HepG2 (cell line): ENCODE results near the gene PMM2. TPM values are rescaled to one million over a fixed set of nuclear protein-coding genes. Genes with fewer than 3 reads are reported as not detected.

Experiments used
- ARHGAP35 ChIP-seq: sonication (generic); formaldehyde crosslinking; IDR thresholded peaks from 2 replicates; pipeline ENCODE4 v1.9.0; 2022; ENCODE audit warnings: mild to moderate bottlenecking, inconsistent platforms, moderate library complexity, missing genetic modification reagents, borderline replicate concordance
- EEA1 ChIP-seq: sonication (generic); formaldehyde crosslinking; IDR thresholded peaks from 2 replicates; pipeline ENCODE4 v1.5.1; 2020; ENCODE audit warnings: mild to moderate bottlenecking, missing genetic modification reagents, borderline replicate concordance
- EED ChIP-seq: sonication (generic); formaldehyde crosslinking; IDR thresholded peaks from 2 replicates; pipeline ENCODE4 v1.5.0; 2020; ENCODE audit warnings: mild to moderate bottlenecking, missing genetic modification reagents
- FIP1L1 ChIP-seq: fragments of 200-400 bp; formaldehyde crosslinking; IDR thresholded peaks from 2 replicates; pipeline ENCODE4 v1.6.1; 2018; ENCODE audit warnings: low read depth, mild to moderate bottlenecking, low read length, moderate library complexity, borderline replicate concordance; ENCODE audit not compliant: insufficient read depth
- HIVEP1 ChIP-seq: sonication (generic); formaldehyde crosslinking; IDR thresholded peaks from 2 replicates; pipeline ENCODE4 v1.4.0; 2020; ENCODE audit warnings: mild to moderate bottlenecking, missing genetic modification reagents
- MIER3 ChIP-seq: IDR thresholded peaks from 2 replicates; pipeline ENCODE4 v1.6.1; 2016; ENCODE audit warnings: missing compliant biosample characterization, borderline replicate concordance
- NFATC3 ChIP-seq: sonication (generic); formaldehyde crosslinking; IDR thresholded peaks from 2 replicates; pipeline ENCODE4 v1.5.1; 2020; ENCODE audit warnings: mild to moderate bottlenecking, missing genetic modification reagents
- RFXAP ChIP-seq: sonication (generic); formaldehyde crosslinking; IDR thresholded peaks from 2 replicates; pipeline ENCODE4 v1.4.0; 2020; ENCODE audit warnings: missing genetic modification reagents, borderline replicate concordance
- SMAD3 ChIP-seq: sonication (generic); formaldehyde crosslinking; IDR thresholded peaks from 2 replicates; pipeline ENCODE4 v1.4.0; 2020; ENCODE audit warnings: missing genetic modification reagents
- SRSF1 ChIP-seq: fragments of 200-400 bp; formaldehyde crosslinking; optimal IDR thresholded peaks from 2 replicates; pipeline ENCODE3; 2017; ENCODE audit warnings: mild to moderate bottlenecking, low read depth, low read length, moderate library complexity
- ZBTB49 ChIP-seq: sonication (generic); formaldehyde crosslinking; IDR thresholded peaks from 2 replicates; pipeline ENCODE4 v1.4.0; 2020; ENCODE audit warnings: missing genetic modification reagents, borderline replicate concordance
- ZMYM3 ChIP-seq: sonication (generic); formaldehyde crosslinking; IDR thresholded peaks from 2 replicates; pipeline ENCODE4 v1.5.1; 2020; ENCODE audit warnings: mild to moderate bottlenecking, missing genetic modification reagents
- ZNF180 ChIP-seq: sonication (generic); formaldehyde crosslinking; IDR thresholded peaks from 2 replicates; pipeline ENCODE4 v1.4.0; 2020; ENCODE audit warnings: low read depth, missing genetic modification reagents, borderline replicate concordance
- ZNF431 ChIP-seq: sonication (generic); formaldehyde crosslinking; IDR thresholded peaks from 2 replicates; pipeline ENCODE4 v1.9.0; 2022; ENCODE audit warnings: missing genetic modification reagents, low read depth, mild to moderate bottlenecking, borderline replicate concordance
- ZNF564 ChIP-seq: sonication (generic); formaldehyde crosslinking; IDR thresholded peaks from 2 replicates; pipeline ENCODE4 v1.8.1; 2023; ENCODE audit warnings: mild to moderate bottlenecking, missing genetic modification reagents
- ZNF629 ChIP-seq: sonication (generic); formaldehyde crosslinking; conservative IDR thresholded peaks from 2 replicates; pipeline ENCODE4 v1.5.0; 2020; ENCODE audit warnings: missing genetic modification reagents
- ZNF713 ChIP-seq: sonication (generic); formaldehyde crosslinking; IDR thresholded peaks from 2 replicates; pipeline ENCODE4 v1.4.0; 2020; ENCODE audit warnings: mild to moderate bottlenecking, missing genetic modification reagents
- ZNF800 ChIP-seq: sonication (generic); formaldehyde crosslinking; IDR thresholded peaks from 2 replicates; pipeline ENCODE4 v1.4.0; 2020; ENCODE audit warnings: missing genetic modification reagents
- ZZZ3 ChIP-seq: sonication (generic); formaldehyde crosslinking; IDR thresholded peaks from 2 replicates; pipeline ENCODE4 v1.4.0; 2020; ENCODE audit warnings: missing genetic modification reagents, mild to moderate bottlenecking, borderline replicate concordance
- polyA plus RNA-seq, 8 experiments: library from polyadenylated mRNA; depleted of rRNA in 3 of 8; stranded (reverse) in 7 of 8; unstranded in 1 of 8; fragments of >200 nt; fragmentation: Illumina TruSeq in 4 of 8; extraction: Trizol in 4 of 8; gene quantifications; 2 replicates each; pipeline versions ENCODE4 v1.2.1 to v1.2.3, GENCODE V29; 2011 to 2016; ENCODE audit warnings: low read depth in 4 of 8, missing spikeins in 1 of 8, mixed read lengths in 1 of 8; ENCODE audit not compliant: insufficient read depth in 1 of 8
- total RNA-seq, 5 experiments: library from RNA; depleted of rRNA; stranded (reverse); fragments of >200 nt; fragmentation: Illumina TruSeq; extraction: Trizol; gene quantifications; 2 replicates each; pipeline ENCODE4 v1.2.3, GENCODE V29; 2016; ENCODE audit warnings: low read depth in 1 of 5
- TF ChIP-seq, protein P1 (sequence below): sonication (generic); formaldehyde crosslinking; IDR thresholded peaks from 2 replicates; pipeline ENCODE4 v1.4.0; 2020; ENCODE audit warnings: mild to moderate bottlenecking, missing genetic modification reagents, borderline replicate concordance
- TF ChIP-seq, protein P2 (sequence below): sonication (generic); formaldehyde crosslinking; conservative IDR thresholded peaks from 2 replicates; pipeline ENCODE4 v1.8.0; 2022; ENCODE audit warnings: low read depth, missing genetic modification reagents

PMM2 gene
- total and polyA plus RNA-seq, 2 of the 13 experiments (the other 11 are each of a cell fraction or from before 2014, with no cell fraction given) = 52.2 to 93.7 TPM

DNA sequence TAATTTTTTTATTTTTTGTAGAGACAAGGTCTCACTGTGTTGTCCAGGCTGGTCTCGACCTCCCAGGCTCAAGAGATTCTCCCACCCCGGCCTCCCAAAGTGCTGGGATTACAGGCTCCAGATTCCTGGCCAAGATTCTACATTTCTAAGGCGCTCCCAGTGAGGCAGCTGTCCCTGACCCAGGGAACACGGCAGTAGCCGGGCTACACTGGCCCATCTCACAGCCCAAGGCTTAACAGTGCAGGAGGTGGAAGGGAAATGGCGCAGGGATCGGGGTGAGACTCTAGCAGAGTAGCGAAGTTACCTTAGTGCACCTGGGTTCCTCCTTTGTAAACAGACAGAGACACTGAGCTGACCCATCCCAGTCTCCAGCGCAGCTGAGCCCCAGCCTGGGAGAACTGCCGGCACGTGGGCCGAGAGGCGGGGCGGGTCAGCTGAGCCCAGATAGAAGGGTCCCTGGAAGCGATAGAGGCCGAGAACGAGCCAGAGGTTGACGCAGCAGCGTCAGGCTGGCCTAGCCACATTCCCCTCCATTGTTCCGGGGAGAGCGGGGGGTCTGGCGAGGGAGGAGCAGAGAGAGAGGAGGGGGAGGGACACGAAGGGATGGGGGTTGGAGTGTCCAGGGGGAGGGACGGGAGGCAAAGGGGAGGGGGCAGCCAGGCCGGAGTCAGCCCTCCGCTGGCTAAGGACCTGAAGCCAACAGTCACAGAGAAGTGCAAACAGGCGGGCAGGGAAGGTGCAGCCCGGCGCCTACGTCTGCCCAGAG, 68.7 kb downstream of the PMM2 start (continued):
- TF ChIP-seq, protein P1, sequence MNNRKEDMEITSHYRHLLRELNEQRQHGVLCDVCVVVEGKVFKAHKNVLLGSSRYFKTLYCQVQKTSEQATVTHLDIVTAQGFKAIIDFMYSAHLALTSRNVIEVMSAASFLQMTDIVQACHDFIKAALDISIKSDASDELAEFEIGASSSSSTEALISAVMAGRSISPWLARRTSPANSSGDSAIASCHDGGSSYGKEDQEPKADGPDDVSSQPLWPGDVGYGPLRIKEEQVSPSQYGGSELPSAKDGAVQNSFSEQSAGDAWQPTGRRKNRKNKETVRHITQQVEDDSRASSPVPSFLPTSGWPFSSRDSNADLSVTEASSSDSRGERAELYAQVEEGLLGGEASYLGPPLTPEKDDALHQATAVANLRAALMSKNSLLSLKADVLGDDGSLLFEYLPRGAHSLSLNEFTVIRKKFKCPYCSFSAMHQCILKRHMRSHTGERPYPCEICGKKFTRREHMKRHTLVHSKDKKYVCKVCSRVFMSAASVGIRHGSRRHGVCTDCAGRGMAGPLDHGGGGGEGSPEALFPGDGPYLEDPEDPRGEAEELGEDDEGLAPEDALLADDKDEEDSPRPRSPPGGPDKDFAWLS (CRISPR knock-in tag) = no peak
- no peak; the same call in 1 of the 2 replicates for TF ChIP-seq SMAD3
- TF ChIP-seq EEA1 (CRISPR knock-in tag) = peak; percentile 42
- peak; percentile 88 for TF ChIP-seq ZNF564 (CRISPR knock-in tag)
- TF ChIP-seq ARHGAP35 (CRISPR knock-in tag) = peak; percentile 80; the same call in 1 of the 2 replicates
- peak; percentile 34; the same call in 1 of the 2 replicates for TF ChIP-seq HIVEP1
- TF ChIP-seq EED (CRISPR knock-in tag) = no peak
- no peak for TF ChIP-seq ZNF431
- TF ChIP-seq, protein P2, sequence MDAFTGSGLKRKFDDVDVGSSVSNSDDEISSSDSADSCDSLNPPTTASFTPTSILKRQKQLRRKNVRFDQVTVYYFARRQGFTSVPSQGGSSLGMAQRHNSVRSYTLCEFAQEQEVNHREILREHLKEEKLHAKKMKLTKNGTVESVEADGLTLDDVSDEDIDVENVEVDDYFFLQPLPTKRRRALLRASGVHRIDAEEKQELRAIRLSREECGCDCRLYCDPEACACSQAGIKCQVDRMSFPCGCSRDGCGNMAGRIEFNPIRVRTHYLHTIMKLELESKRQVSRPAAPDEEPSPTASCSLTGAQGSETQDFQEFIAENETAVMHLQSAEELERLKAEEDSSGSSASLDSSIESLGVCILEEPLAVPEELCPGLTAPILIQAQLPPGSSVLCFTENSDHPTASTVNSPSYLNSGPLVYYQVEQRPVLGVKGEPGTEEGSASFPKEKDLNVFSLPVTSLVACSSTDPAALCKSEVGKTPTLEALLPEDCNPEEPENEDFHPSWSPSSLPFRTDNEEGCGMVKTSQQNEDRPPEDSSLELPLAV = no peak
- peak; percentile 7; the same call in 1 of the 2 replicates for TF ChIP-seq RFXAP (CRISPR knock-in tag)
- TF ChIP-seq NFATC3 (CRISPR knock-in tag) = no peak
- TF ChIP-seq MIER3 (CRISPR knock-in tag) = peak; percentile 76
- TF ChIP-seq ZMYM3 = 0 out of 2 replicates have a peak, but pooled peaks have one; percentile 75
- no peak for TF ChIP-seq ZZZ3 (CRISPR knock-in tag)
- 0 out of 2 replicates have a peak, but pooled peaks have one; percentile 70 for TF ChIP-seq ZBTB49 (CRISPR knock-in tag)
- peak; percentile 55 for TF ChIP-seq SRSF1
- TF ChIP-seq ZNF713 (CRISPR knock-in tag) = no peak
- no peak for TF ChIP-seq FIP1L1
- TF ChIP-seq ZNF180 (CRISPR knock-in tag) = no peak
- TF ChIP-seq ZNF629 (CRISPR knock-in tag) = no peak
- TF ChIP-seq ZNF800 (CRISPR knock-in tag) = no peak; the same call in 1 of the 2 replicates
